ENCODE data around the gene CDON.

GRCh38 chr11:126026579-126026978 is 36.1 kb downstream of the CDON start:
- no peak for TF ChIP-seq CTCF (IDR thresholded peaks at IDR 0.05)
- TF ChIP-seq POLR2A (IDR thresholded peaks at IDR 0.05) = no peak
- no peak for TF ChIP-seq EP300 (IDR thresholded peaks at IDR 0.05)
